Breast epithelium (tissue), 4 donors: ENCODE measurements around the gene SOX1. TPM values are rescaled to one million over a fixed set of nuclear protein-coding genes. Genes with fewer than 3 reads are reported as not detected.

Experiments used
- DNase-seq, 2 donors: peaks; one replicate each; pipeline ENCODE4 v3.0.0-alpha.2; 2019; ENCODE audit warnings: low spot score in 2 of 2
- H3K27ac ChIP-seq, 2 donors: fragments of 200-600 bp; sonication (generic) in 1 of 2; one replicate each; pipeline ENCODE4 v1.5.1; 2016 to 2019; ENCODE audit warnings: mild to moderate bottlenecking in 1 of 2
- H3K27me3 ChIP-seq, 2 donors: fragments of 200-600 bp; sonication (generic) in 1 of 2; one replicate each; pipeline versions ENCODE4 v1.5.1 to v1.6.0; 2017 to 2019; ENCODE audit warnings: control low read depth in 1 of 2, mild to moderate bottlenecking in 1 of 2
- H3K36me3 ChIP-seq: fragments of 200-600 bp; one replicate; pipeline ENCODE4 v1.5.1; 2019
- H3K4me1 ChIP-seq, 2 donors: fragments of 200-600 bp; sonication (generic); one replicate each; pipeline ENCODE4 v1.5.1; 2016 to 2019; ENCODE audit warnings: control low read depth in 1 of 2
- H3K4me3 ChIP-seq, 3 donors: fragments of 200-600 bp; sonication (generic); 1 replicate in 2 of 3; 2 replicates in 1 of 3; pipeline ENCODE4 v1.5.1; 2016 to 2019; ENCODE audit warnings: mild to moderate bottlenecking in 3 of 3, moderate library complexity in 2 of 3
- H3K9me3 ChIP-seq, 2 donors: fragments of 200-600 bp; sonication (generic) in 1 of 2; one replicate each; pipeline ENCODE4 v1.5.1; 2016 to 2019; ENCODE audit warnings: control low read depth in 1 of 2
- POLR2A ChIP-seq: fragments of 450-650 bp; IDR thresholded peaks from one replicate; pipeline ENCODE4 v1.6.1; 2016; ENCODE audit warnings: antibody characterized with exemption, mild to moderate bottlenecking, moderate library complexity
- POLR2AphosphoS5 ChIP-seq, 3 donors: sonication (generic); formaldehyde crosslinking; IDR thresholded peaks; one replicate each; pipeline ENCODE4 v1.6.1; 2017; ENCODE audit warnings: antibody characterized with exemption in 3 of 3
- intact Hi-C: fragments of 100-400 bp; cut with DNase I; formaldehyde crosslinking; loops from one replicate; pipeline ENCODE4 v1.15.1; 2023; ENCODE audit warnings: low total_unique reads
- total RNA-seq, 3 donors: library from RNA; depleted of rRNA; stranded (reverse); fragments of >200 nt; gene quantifications; one replicate each; pipeline ENCODE4 v1.1.0, GENCODE V29; 2016
- TF ChIP-seq, protein P1 (sequence below), 3 donors: fragments of 450-650 bp; IDR thresholded peaks; one replicate each; pipeline ENCODE4 v1.5.1; 2016 to 2017; ENCODE audit warnings: antibody characterized with exemption in 3 of 3, mild to moderate bottlenecking in 3 of 3, moderate library complexity in 3 of 3

The SOX1 gene
- total RNA-seq, 3 donors from 2014 or later: not detected

DNA sequence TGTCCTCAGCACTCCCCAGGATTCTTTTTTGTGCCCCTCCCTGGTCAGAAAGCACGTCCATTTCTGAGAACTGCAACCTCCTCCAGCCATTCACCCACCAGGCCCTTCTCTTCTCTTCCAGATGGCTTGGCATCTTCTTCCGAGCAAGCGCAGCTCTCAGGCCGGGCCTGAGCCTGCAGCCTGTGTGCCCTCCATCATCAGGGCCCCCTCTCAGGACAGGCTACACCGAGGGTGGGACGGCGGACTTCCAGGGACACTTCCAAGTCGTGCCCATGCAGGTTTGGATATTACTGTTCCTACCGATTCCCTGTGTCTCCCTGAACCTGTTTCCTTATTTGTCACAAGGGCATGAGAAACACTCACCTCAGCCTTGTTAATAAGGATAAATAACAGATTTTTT is 28.4 kb downstream of the SOX1 start:
- Histone ChIP-seq H3K27me3 (peaks cover 0 to 19% of the 10 kb centered on the region in 2 donors), H3K27ac (no peak overlapping the region), H3K4me3 (no peak overlapping the region), H3K36me3 (no peaks in the 10 kb centered on the region), H3K4me1 (no peaks in the 10 kb centered on the region), H3K9me3 (no peaks in the 10 kb centered on the region)
- TF ChIP-seq POLR2A: no peak
- TF ChIP-seq, protein P1, sequence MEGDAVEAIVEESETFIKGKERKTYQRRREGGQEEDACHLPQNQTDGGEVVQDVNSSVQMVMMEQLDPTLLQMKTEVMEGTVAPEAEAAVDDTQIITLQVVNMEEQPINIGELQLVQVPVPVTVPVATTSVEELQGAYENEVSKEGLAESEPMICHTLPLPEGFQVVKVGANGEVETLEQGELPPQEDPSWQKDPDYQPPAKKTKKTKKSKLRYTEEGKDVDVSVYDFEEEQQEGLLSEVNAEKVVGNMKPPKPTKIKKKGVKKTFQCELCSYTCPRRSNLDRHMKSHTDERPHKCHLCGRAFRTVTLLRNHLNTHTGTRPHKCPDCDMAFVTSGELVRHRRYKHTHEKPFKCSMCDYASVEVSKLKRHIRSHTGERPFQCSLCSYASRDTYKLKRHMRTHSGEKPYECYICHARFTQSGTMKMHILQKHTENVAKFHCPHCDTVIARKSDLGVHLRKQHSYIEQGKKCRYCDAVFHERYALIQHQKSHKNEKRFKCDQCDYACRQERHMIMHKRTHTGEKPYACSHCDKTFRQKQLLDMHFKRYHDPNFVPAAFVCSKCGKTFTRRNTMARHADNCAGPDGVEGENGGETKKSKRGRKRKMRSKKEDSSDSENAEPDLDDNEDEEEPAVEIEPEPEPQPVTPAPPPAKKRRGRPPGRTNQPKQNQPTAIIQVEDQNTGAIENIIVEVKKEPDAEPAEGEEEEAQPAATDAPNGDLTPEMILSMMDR (IDR thresholded peaks at IDR 0.05): no peak
- TF ChIP-seq POLR2AphosphoS5 (IDR thresholded peaks at IDR 0.05): no peak
- no peak for DNase-seq
- intact Hi-C loops: no loop called here

DNA sequence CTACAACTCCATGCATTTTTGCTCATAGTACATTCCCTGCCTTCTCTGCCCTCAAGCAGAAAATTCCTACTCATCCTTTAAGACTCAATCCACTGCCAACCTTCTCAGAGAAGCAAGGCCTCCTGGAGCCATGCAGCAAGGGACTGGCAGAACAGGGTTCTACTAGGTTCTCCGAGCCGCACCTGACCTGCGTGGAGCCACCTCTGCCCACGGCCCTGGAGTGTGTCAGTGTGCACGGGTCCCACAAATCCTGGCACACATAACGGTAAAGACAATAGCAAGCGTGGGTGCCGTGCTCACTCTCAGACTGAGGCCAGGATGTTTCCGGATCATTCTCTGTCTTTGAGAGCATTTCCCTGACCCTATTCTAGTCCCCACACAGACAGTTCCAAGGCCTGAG is 30.0 kb downstream of the SOX1 start:
- H3K4me3 ChIP-seq: no peak overlapping the region
- peaks cover 0 to 28% of the 10 kb centered on the region in 2 donors for H3K27me3 ChIP-seq
- no peaks in the 10 kb centered on the region for H3K4me1 ChIP-seq
- no peak overlapping the region for H3K27ac ChIP-seq
- H3K9me3 ChIP-seq: no peaks in the 10 kb centered on the region
- intact Hi-C loops: no loop called here
- no peaks in the 10 kb centered on the region for H3K36me3 ChIP-seq
- no peak for DNase-seq
- TF ChIP-seq POLR2A: no peak
- TF ChIP-seq, protein P1 (IDR thresholded peaks at IDR 0.05): no peak

DNA sequence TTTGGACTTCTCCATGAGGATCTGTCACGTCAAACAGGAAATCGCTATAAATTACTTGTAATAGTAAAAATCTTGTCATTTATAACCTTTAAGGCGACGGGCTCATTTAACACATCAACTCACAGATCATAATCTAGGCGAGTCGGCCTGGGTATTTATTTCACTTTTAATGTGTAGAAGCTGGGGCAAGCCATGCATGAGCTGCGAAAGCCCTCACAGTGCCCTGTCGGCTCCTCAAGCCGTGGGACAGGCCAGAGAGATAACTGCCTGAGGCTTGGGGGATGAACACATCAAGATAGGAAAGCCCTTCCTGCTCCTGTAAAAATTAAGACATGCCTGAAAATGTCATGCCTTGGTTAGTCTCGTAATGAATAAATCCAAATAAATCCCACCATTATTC is 30.8 kb downstream of the SOX1 start:
- no peak for DNase-seq
- TF ChIP-seq, protein P1 (IDR thresholded peaks at IDR 0.05): no peak
- TF ChIP-seq POLR2A (no peak), POLR2AphosphoS5 (IDR thresholded peaks at IDR 0.05) (no peak)
- H3K9me3 ChIP-seq: no peaks in the 10 kb centered on the region
- H3K27ac ChIP-seq: no peak overlapping the region
- peaks cover 0 to 36% of the 10 kb centered on the region in 2 donors for H3K27me3 ChIP-seq
- no peaks in the 10 kb centered on the region for H3K36me3 ChIP-seq
- no peaks in the 10 kb centered on the region for H3K4me1 ChIP-seq
- intact Hi-C loops: no loop called here
- no peak overlapping the region for H3K4me3 ChIP-seq

DNA sequence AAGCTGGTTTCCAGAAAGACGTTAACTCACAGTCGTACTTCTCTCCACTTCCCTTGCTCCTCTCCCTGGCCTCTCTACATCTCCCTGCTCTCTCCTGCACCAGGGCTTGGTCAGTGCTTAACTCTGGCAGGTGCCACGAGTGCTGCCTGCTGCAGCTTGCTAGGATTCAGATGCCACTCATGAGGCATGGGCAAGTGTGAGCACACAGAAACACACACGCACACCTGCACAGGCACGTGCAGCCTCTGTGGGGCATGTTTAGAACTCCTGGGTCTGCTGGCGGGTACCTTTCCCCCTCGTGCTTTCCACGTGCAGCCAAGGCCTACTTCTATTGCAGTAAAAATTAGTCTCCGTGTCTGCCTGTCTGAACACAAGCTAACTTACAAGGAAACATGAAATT is 31.8 kb downstream of the SOX1 start:
- intact Hi-C loops: no loop called here
- no peak for DNase-seq
- H3K4me3 ChIP-seq: no peak overlapping the region
- TF ChIP-seq POLR2AphosphoS5 (IDR thresholded peaks at IDR 0.05) (no peak), POLR2A (no peak)
- TF ChIP-seq, protein P1 (IDR thresholded peaks at IDR 0.05): no peak
- H3K27me3 ChIP-seq: peaks cover 0 to 45% of the 10 kb centered on the region in 2 donors
- no peaks in the 10 kb centered on the region for H3K36me3 ChIP-seq
- no peaks in the 10 kb centered on the region for H3K9me3 ChIP-seq
- H3K27ac ChIP-seq: no peak overlapping the region
- H3K4me1 ChIP-seq: no peaks in the 10 kb centered on the region

DNA sequence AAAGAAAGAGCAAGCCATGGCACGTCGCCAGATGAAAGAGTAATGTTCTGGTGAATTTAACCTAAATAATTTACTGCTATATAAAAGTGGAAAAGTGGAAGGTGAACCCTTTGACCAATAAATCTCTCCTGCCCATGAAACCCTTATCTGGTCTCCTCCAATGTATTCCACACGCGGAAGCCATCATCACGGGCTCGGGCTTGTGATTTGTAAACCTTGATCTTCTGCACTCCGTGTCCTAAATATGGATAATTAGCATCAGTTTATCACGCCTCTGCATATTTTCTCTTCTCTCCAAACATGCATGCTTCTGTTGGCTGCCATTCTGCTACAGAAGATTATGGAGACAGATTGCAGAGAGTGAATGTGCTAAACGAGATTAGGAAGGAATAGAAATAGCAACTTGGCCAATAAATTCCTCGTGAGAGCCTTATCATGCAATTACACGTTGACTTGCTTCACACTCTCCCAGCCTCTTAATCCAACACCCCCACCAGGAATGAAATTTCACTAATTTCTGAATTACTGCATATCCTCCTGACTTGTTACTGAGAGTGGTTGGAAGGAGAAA is 34.5 kb downstream of the SOX1 start:
- TF ChIP-seq POLR2AphosphoS5 (IDR thresholded peaks at IDR 0.05) (no peak), POLR2A (no peak)
- TF ChIP-seq, protein P1 (IDR thresholded peaks at IDR 0.05): no peak
- no peak for DNase-seq
- H3K4me3 ChIP-seq: no peak overlapping the region
- intact Hi-C loops: no loop called here
- no peaks in the 10 kb centered on the region for H3K36me3 ChIP-seq
- no peaks in the 10 kb centered on the region for H3K9me3 ChIP-seq
- H3K27me3 ChIP-seq: peaks cover 10 to 66% of the 10 kb centered on the region in 2 donors
- no peaks in the 10 kb centered on the region for H3K4me1 ChIP-seq
- H3K27ac ChIP-seq: no peak overlapping the region
